ENCODE results near the gene GNAI2.
A peak's percentile ranks its signal among the peaks of the same experiment; 100 is the strongest.

The GNAI2 gene

DNA sequence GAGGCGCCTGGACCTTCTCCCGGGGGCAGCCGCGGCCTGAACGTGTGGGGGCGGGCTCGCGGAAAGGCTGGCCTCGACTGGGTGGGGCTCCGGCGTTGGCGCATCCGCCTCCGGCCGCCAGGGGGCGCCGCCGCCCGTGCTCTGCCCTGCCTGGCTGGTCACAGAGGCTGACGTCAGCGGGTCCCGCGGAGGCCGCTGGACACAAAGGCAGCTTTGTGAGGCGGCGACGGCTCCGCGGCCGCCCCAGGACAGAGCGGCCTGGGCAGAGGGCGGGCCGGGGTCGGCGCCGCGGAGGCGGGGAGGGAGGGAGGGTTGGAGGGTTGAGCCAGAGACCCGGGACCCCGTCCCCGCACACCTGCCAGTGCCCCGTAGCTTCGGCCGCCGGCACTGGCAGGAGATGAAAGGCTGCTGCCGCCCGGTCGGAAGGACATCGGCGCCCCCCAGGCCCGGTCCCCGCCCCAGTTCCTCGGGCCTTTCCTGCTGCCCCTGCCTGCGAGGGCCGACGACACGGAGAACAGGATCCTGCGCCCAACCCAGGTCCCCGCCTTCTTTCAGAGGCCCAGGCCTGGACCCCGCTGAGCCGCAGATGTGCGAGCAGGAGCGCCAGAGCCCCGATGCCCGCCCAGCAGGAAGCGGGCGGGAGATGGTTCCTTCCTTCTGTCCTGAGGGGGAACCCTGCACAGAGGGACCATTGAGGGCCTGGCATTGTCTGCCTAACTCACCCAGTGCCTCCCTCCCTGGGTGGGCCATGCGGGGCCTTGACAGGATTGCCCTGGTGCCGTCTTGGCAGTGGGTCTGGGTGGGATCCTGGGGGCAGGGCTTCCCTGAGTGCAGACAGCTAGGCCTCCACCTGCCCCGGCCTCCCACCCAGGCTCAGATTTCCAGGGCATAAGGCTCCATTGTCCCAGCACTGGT lies 24.3 kb downstream of the GNAI2 start (continued):
- TF ChIP-seq ZNF565 (CRISPR knock-in tag; conservative IDR thresholded peaks at IDR 0.05; ENCODE audit: low read depth) (no peak; the same call in 1 of the 2 replicates), ESRRG (CRISPR knock-in tag; IDR thresholded peaks at IDR 0.05) (0 out of 2 replicates have a peak, but pooled peaks have one; percentile 17), CSDC2 (CRISPR knock-in tag; IDR thresholded peaks at IDR 0.05) (0 out of 2 replicates have a peak, but pooled peaks have one; percentile 12), ARNTL (CRISPR knock-in tag; IDR thresholded peaks at IDR 0.05; ENCODE audit: borderline replicate concordance, low read depth) (no peak), ZFP3 (CRISPR knock-in tag; IDR thresholded peaks at IDR 0.05) (peak; percentile 77; the same call in 1 of the 2 replicates), GLIS3 (CRISPR knock-in tag; IDR thresholded peaks at IDR 0.05) (no peak; the same call in none of the 2 replicates), ZNF8 (CRISPR knock-in tag; IDR thresholded peaks at IDR 0.05) (no peak), SNAI2 (CRISPR knock-in tag; IDR thresholded peaks at IDR 0.05) (no peak), BACH2 (CRISPR knock-in tag; IDR thresholded peaks at IDR 0.05; ENCODE audit: borderline replicate concordance) (no peak), POU6F1 (CRISPR knock-in tag; IDR thresholded peaks at IDR 0.05; ENCODE audit: borderline replicate concordance, low read depth) (no peak)

DNA sequence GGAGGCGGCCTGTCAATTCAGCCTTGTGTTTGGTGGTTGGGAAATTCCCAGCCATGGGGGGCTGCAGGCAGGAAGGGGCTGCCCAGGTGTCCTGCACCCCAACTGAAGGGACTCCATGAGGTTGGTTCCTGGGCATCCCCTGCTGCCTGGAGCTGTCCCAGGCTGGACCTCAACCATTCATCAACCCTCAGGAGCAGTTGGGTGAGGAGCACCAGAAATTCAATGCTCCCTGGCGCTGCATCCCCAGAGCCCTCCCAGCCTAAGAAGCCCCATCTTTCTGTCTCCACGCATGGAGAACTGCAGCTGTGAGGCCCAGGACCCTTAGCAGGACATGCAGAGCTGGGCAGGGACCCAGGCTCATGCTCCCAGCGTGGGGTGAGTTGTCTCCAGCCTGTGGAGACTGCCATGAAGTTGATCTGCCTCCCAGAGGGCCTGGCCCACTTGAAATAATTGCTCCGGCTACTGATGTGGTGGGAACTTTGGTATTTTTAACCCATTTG lies 25.0 kb downstream of the GNAI2 start:
- ATAC-seq = no peak
- no peak for TF ChIP-seq ZNF565 (CRISPR knock-in tag; conservative IDR thresholded peaks at IDR 0.05; ENCODE audit: low read depth)
- TF ChIP-seq CSRNP3 (CRISPR knock-in tag; IDR thresholded peaks at IDR 0.05) = no peak
- no peak for TF ChIP-seq SNAI2 (CRISPR knock-in tag; IDR thresholded peaks at IDR 0.05)
- TF ChIP-seq TCF4 (CRISPR knock-in tag; IDR thresholded peaks at IDR 0.05; ENCODE audit: borderline replicate concordance) = no peak
- TF ChIP-seq ZC3H10 (CRISPR knock-in tag; IDR thresholded peaks at IDR 0.05) = no peak
- TF ChIP-seq ISL1 (CRISPR knock-in tag; IDR thresholded peaks at IDR 0.05) = no peak
- TF ChIP-seq ZFP3 (CRISPR knock-in tag; IDR thresholded peaks at IDR 0.05) = no peak
- TF ChIP-seq PPARA (CRISPR knock-in tag; IDR thresholded peaks at IDR 0.05; ENCODE audit: borderline replicate concordance) = no peak
- TF ChIP-seq GLIS3 (CRISPR knock-in tag; IDR thresholded peaks at IDR 0.05) = no peak
- no peak for TF ChIP-seq ESRRG (CRISPR knock-in tag; IDR thresholded peaks at IDR 0.05)
- TF ChIP-seq, protein P1, sequence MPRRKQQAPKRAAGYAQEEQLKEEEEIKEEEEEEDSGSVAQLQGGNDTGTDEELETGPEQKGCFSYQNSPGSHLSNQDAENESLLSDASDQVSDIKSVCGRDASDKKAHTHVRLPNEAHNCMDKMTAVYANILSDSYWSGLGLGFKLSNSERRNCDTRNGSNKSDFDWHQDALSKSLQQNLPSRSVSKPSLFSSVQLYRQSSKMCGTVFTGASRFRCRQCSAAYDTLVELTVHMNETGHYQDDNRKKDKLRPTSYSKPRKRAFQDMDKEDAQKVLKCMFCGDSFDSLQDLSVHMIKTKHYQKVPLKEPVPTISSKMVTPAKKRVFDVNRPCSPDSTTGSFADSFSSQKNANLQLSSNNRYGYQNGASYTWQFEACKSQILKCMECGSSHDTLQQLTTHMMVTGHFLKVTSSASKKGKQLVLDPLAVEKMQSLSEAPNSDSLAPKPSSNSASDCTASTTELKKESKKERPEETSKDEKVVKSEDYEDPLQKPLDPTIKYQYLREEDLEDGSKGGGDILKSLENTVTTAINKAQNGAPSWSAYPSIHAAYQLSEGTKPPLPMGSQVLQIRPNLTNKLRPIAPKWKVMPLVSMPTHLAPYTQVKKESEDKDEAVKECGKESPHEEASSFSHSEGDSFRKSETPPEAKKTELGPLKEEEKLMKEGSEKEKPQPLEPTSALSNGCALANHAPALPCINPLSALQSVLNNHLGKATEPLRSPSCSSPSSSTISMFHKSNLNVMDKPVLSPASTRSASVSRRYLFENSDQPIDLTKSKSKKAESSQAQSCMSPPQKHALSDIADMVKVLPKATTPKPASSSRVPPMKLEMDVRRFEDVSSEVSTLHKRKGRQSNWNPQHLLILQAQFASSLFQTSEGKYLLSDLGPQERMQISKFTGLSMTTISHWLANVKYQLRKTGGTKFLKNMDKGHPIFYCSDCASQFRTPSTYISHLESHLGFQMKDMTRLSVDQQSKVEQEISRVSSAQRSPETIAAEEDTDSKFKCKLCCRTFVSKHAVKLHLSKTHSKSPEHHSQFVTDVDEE (CRISPR knock-in tag; IDR thresholded peaks at IDR 0.05) = no peak
- TF ChIP-seq ZFP30 (CRISPR knock-in tag; IDR thresholded peaks at IDR 0.05) = no peak
- TF ChIP-seq POU6F1 (CRISPR knock-in tag; IDR thresholded peaks at IDR 0.05; ENCODE audit: borderline replicate concordance, low read depth) = no peak
- no peak for TF ChIP-seq OSR1 (CRISPR knock-in tag; IDR thresholded peaks at IDR 0.05)
- TF ChIP-seq, protein P2, sequence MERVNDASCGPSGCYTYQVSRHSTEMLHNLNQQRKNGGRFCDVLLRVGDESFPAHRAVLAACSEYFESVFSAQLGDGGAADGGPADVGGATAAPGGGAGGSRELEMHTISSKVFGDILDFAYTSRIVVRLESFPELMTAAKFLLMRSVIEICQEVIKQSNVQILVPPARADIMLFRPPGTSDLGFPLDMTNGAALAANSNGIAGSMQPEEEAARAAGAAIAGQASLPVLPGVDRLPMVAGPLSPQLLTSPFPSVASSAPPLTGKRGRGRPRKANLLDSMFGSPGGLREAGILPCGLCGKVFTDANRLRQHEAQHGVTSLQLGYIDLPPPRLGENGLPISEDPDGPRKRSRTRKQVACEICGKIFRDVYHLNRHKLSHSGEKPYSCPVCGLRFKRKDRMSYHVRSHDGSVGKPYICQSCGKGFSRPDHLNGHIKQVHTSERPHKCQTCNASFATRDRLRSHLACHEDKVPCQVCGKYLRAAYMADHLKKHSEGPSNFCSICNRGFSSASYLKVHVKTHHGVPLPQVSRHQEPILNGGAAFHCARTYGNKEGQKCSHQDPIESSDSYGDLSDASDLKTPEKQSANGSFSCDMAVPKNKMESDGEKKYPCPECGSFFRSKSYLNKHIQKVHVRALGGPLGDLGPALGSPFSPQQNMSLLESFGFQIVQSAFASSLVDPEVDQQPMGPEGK (CRISPR knock-in tag; IDR thresholded peaks at IDR 0.05; ENCODE audit: borderline replicate concordance) = no peak
- no peak for TF ChIP-seq ARNTL (CRISPR knock-in tag; IDR thresholded peaks at IDR 0.05; ENCODE audit: borderline replicate concordance, low read depth)
- no peak for TF ChIP-seq ZNF8 (CRISPR knock-in tag; IDR thresholded peaks at IDR 0.05)
- no peak for TF ChIP-seq ZNF70 (CRISPR knock-in tag; IDR thresholded peaks at IDR 0.05)

Data from SK-N-SH treated with all-trans-retinoic acid at 6 μM for 48 hours (cell line).